ENCODE measurements around the gene LPIN1.

GRCh38 chr2:11732587-11732986 is 13.8 kb upstream of the LPIN1 start:
- no peak for TF ChIP-seq POLR2A (IDR thresholded peaks at IDR 0.05; ENCODE audit: low read length)
- TF ChIP-seq GATA1 (IDR thresholded peaks at IDR 0.05; ENCODE audit: low read depth, low read length), result no peak
